Measurements from ENCODE around the gene SRPK2. TPM values are rescaled to one million over a fixed set of nuclear protein-coding genes. Genes with fewer than 3 reads are reported as not detected.
"Not testable (repeated sequence)": the region's sequence is repeated elsewhere in the genome, so short reads cannot be mapped to it uniquely, and the experiment has no call there.

The SRPK2 gene
- total RNA-seq, 1 donor from 2014 or later: 28.8 TPM

GRCh38 chr7:105387508-105388355 lies 989 bp downstream of the SRPK2 start:
- DNase-seq: peak; percentile 75
- peak; percentile 67 for ATAC-seq (ENCODE audit: poor library complexity)
- intact Hi-C loops (cut with DNase I): no loop called here

- ATAC-seq (ENCODE audit: poor library complexity): no peak
- intact Hi-C loops (cut with DNase I): no loop called here
- no peak for DNase-seq
These were observed 10.8 kb downstream of the SRPK2 start for GRCh38 chr7:105377903-105378302.

- intact Hi-C loops (cut with DNase I): no loop called here
- DNase-seq: no peak
- no peak for ATAC-seq (ENCODE audit: poor library complexity)
These were observed 11.7 kb downstream of the SRPK2 start for GRCh38 chr7:105376908-105377533.

- DNase-seq (no peak), ATAC-seq (ENCODE audit: poor library complexity) (no peak)
- intact Hi-C loops (cut with DNase I): no loop called here
These were observed 18.8 kb downstream of the SRPK2 start for GRCh38 chr7:105369944-105370343.

GRCh38 chr7:105367458-105367857 lies 21.3 kb downstream of the SRPK2 start:
- no peak for ATAC-seq (ENCODE audit: poor library complexity)
- intact Hi-C loops (cut with DNase I): no loop called here
- no peak for DNase-seq

- ATAC-seq (ENCODE audit: poor library complexity) (no peak), DNase-seq (no peak)
- intact Hi-C loops (cut with DNase I): no loop called here
These were observed 22.9 kb downstream of the SRPK2 start for GRCh38 chr7:105365541-105366534.

- ATAC-seq (ENCODE audit: poor library complexity): peak; percentile 74
- DNase-seq: no peak
- intact Hi-C loops (cut with DNase I): no loop called here
These were observed 24.0 kb downstream of the SRPK2 start for GRCh38 chr7:105364684-105365083.

GRCh38 chr7:105363657-105364056 lies 25.1 kb downstream of the SRPK2 start:
- intact Hi-C loops (cut with DNase I); DNase-seq; ATAC-seq (ENCODE audit: poor library complexity): not testable (repeated sequence)

GRCh38 chr7:105362685-105363084 lies 26.0 kb downstream of the SRPK2 start:
- intact Hi-C loops (cut with DNase I); DNase-seq; ATAC-seq (ENCODE audit: poor library complexity): not testable (repeated sequence)

- intact Hi-C loops (cut with DNase I): not testable (repeated sequence)
These were observed 26.7 kb downstream of the SRPK2 start for GRCh38 chr7:105361995-105362394.

GRCh38 chr7:105360149-105360548 lies 28.6 kb downstream of the SRPK2 start:
- DNase-seq; ATAC-seq (ENCODE audit: poor library complexity); intact Hi-C loops (cut with DNase I): not testable (repeated sequence)

More at GRCh38 chr7:105361995-105362394, 26.7 kb downstream of the SRPK2 start:
- DNase-seq; ATAC-seq (ENCODE audit: poor library complexity): not testable (repeated sequence)

GRCh38 chr7:105355701-105356100 lies 33.0 kb downstream of the SRPK2 start:
- intact Hi-C loops (cut with DNase I): no loop called here
- ATAC-seq (ENCODE audit: poor library complexity): no peak
- DNase-seq: no peak

GRCh38 chr7:105354383-105354782 lies 34.3 kb downstream of the SRPK2 start:
- ATAC-seq (ENCODE audit: poor library complexity) (no peak), DNase-seq (no peak)
- intact Hi-C loops (cut with DNase I): no loop called here

GRCh38 chr7:105353752-105354328 lies 34.9 kb downstream of the SRPK2 start:
- intact Hi-C loops (cut with DNase I): no loop called here
- ATAC-seq (ENCODE audit: poor library complexity) (peak; percentile 69), DNase-seq (peak; percentile 73)

- intact Hi-C loops (cut with DNase I): no loop called here
- ATAC-seq (ENCODE audit: poor library complexity): no peak
These were observed 35.6 kb downstream of the SRPK2 start for GRCh38 chr7:105352901-105353668.

GRCh38 chr7:105352018-105352612 lies 36.6 kb downstream of the SRPK2 start:
- DNase-seq: peak; percentile 88
- ATAC-seq (ENCODE audit: poor library complexity): peak; percentile 92
- intact Hi-C loops (cut with DNase I): no loop called here

More at GRCh38 chr7:105352901-105353668, 35.6 kb downstream of the SRPK2 start:
- no peak for DNase-seq

GRCh38 chr7:105350906-105351305 lies 37.8 kb downstream of the SRPK2 start:
- intact Hi-C loops (cut with DNase I): no loop called here
- no peak for DNase-seq
- no peak for ATAC-seq (ENCODE audit: poor library complexity)
